ENCODE results near the gene CPM.

DNA sequence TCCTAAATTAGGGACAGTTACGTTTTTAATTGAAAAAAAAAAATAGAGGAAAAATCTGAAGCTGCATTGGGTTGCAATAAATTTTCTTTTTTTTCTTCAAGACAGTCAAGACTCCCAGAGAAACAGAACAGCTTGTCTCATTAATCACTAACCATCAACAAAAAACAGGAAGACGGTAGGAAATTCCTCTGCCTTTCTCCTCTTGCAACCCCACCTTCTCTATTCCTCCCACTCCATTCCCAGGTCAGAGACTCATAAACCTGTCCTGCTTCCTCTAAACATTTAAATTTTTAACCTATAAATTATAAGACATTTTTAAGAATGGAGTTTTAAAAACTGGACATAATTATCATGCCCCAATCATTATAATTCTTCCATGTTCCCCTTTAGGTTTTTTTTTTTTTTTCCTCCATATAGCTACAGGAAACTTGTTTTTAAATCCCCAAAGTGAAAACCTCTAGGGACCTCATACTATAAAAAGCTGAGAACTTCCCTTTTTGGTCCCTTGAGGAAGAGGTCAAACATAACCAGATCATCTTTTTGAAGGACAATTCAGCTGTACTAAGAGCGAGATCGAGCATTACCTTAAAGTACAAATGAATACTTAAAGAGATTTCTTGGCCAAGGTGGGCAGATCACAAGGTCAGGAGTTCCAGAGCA is 36.0 kb downstream of the CPM start:
- TF ChIP-seq, protein P1, sequence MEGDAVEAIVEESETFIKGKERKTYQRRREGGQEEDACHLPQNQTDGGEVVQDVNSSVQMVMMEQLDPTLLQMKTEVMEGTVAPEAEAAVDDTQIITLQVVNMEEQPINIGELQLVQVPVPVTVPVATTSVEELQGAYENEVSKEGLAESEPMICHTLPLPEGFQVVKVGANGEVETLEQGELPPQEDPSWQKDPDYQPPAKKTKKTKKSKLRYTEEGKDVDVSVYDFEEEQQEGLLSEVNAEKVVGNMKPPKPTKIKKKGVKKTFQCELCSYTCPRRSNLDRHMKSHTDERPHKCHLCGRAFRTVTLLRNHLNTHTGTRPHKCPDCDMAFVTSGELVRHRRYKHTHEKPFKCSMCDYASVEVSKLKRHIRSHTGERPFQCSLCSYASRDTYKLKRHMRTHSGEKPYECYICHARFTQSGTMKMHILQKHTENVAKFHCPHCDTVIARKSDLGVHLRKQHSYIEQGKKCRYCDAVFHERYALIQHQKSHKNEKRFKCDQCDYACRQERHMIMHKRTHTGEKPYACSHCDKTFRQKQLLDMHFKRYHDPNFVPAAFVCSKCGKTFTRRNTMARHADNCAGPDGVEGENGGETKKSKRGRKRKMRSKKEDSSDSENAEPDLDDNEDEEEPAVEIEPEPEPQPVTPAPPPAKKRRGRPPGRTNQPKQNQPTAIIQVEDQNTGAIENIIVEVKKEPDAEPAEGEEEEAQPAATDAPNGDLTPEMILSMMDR (IDR thresholded peaks at IDR 0.05) = no peak
- no peak for TF ChIP-seq POLR2A (IDR thresholded peaks at IDR 0.05)

Measured in lower leg skin (tissue), 3 donors.